ENCODE measurements around the gene NCOA6. TPM values are rescaled to one million over a fixed set of nuclear protein-coding genes. Genes with fewer than 3 reads are reported as not detected.
A peak's percentile ranks its signal among the peaks of the same experiment; 100 is the strongest.

Gene NCOA6
- total and polyA plus RNA-seq, 2 donors: 18.8 to 19.1 TPM

- no peaks in the 10 kb centered on the region for H3K36me3 ChIP-seq (ENCODE audit: insufficient read depth)
- H3K27ac ChIP-seq (ENCODE audit: low read depth): peak within 1 kb of the TSS; percentile 4
- H3K4me1 ChIP-seq (ENCODE audit: insufficient read depth): no peaks in the 10 kb centered on the region
- H3K4me3 ChIP-seq (ENCODE audit: low read depth, low read length): peak within 1 kb of the TSS; percentile 66
- WGBS: under 1% methylated on average over 64 of the region's 64 CpGs
- DNase-seq (ENCODE audit: extremely low spot score): peak; percentile 89
Observed at GRCh38 chr20:34676642-34677373, 148.6 kb downstream of the NCOA6 start, which contains the start of gene PIGU. Gene PIGU, minus strand, starts transcription at chr20:34677092. Its CDS starts 7 bp downstream, at chr20:34677085.

GRCh38 chr20:34675993-34676641 lies 149.3 kb downstream of the NCOA6 start:
- no peaks in the 10 kb centered on the region for H3K4me1 ChIP-seq (ENCODE audit: insufficient read depth)
- no peaks in the 10 kb centered on the region for H3K36me3 ChIP-seq (ENCODE audit: insufficient read depth)
- DNase-seq (ENCODE audit: extremely low spot score): no peak
- H3K27ac ChIP-seq (ENCODE audit: low read depth): no peak overlapping the region
- peak overlapping the region; percentile 66 for H3K4me3 ChIP-seq (ENCODE audit: low read depth, low read length)
- WGBS: under 1% methylated on average over 14 of the region's 14 CpGs

- H3K4me3 ChIP-seq (ENCODE audit: low read depth, low read length): no peak overlapping the region
- 21% methylated on average over 3 of the region's 3 CpGs for WGBS
- H3K27ac ChIP-seq (ENCODE audit: low read depth): no peak overlapping the region
- no peaks in the 10 kb centered on the region for H3K36me3 ChIP-seq (ENCODE audit: insufficient read depth)
- no peaks in the 10 kb centered on the region for H3K4me1 ChIP-seq (ENCODE audit: insufficient read depth)
- no peak for DNase-seq (ENCODE audit: extremely low spot score)
Observed at GRCh38 chr20:34675561-34675960, 149.9 kb downstream of the NCOA6 start.

GRCh38 chr20:34673412-34673811 lies 152.0 kb downstream of the NCOA6 start:
- no peaks in the 10 kb centered on the region for H3K36me3 ChIP-seq (ENCODE audit: insufficient read depth)
- H3K4me3 ChIP-seq (ENCODE audit: low read depth, low read length): no peak overlapping the region
- H3K4me1 ChIP-seq (ENCODE audit: insufficient read depth): no peaks in the 10 kb centered on the region
- 93% methylated on average over 5 of the region's 5 CpGs for WGBS
- H3K27ac ChIP-seq (ENCODE audit: low read depth): no peak overlapping the region
- no peak for DNase-seq (ENCODE audit: extremely low spot score)

GRCh38 chr20:34669094-34669493 lies 156.4 kb downstream of the NCOA6 start:
- no peak for DNase-seq (ENCODE audit: extremely low spot score)
- Histone ChIP-seq H3K27ac (ENCODE audit: low read depth) (no peak overlapping the region), H3K36me3 (ENCODE audit: insufficient read depth) (no peaks in the 10 kb centered on the region), H3K4me1 (ENCODE audit: insufficient read depth) (no peaks in the 10 kb centered on the region), H3K4me3 (ENCODE audit: low read depth, low read length) (no peak overlapping the region)
- 100% methylated on average over 1 of the region's 1 CpG for WGBS

Small RNA genes within 50 kb of the gene (small RNA-seq; reads per million reads assigned to genes)
- not detected for gene AL118520.1

Other genes starting within 250 kb of the NCOA6 start
- gene PIGU, start 148.6 kb downstream of the NCOA6 start, total RNA-seq: 17.3 TPM
- 19.1 TPM for gene PIGU, start 148.6 kb downstream of the NCOA6 start, polyA plus RNA-seq
- gene TP53INP2, start 121.3 kb downstream of the NCOA6 start, total RNA-seq: 5.8 TPM
- gene TP53INP2, start 121.3 kb downstream of the NCOA6 start, polyA plus RNA-seq: 47.1 TPM
- 5.6 TPM for gene GGT7, start 47.2 kb upstream of the NCOA6 start, total RNA-seq
- 17.5 TPM for gene GGT7, start 47.2 kb upstream of the NCOA6 start, polyA plus RNA-seq
- gene ACSS2, start 51.0 kb upstream of the NCOA6 start, total RNA-seq: 21.7 TPM
- 29.5 TPM for gene ACSS2, start 51.0 kb upstream of the NCOA6 start, polyA plus RNA-seq
- 24.9 TPM for gene GSS, start 130.2 kb upstream of the NCOA6 start, total RNA-seq
- 27.2 TPM for gene GSS, start 130.2 kb upstream of the NCOA6 start, polyA plus RNA-seq
- 4.3 TPM for gene MYH7B, start 130.2 kb upstream of the NCOA6 start, total RNA-seq
- 0.81 TPM for gene MYH7B, start 130.2 kb upstream of the NCOA6 start, polyA plus RNA-seq